NCI-H2107 (cell line): Measurements from ENCODE around the gene ATP6V0A1.
"Not testable (repeated sequence)": the region's sequence is repeated elsewhere in the genome, so short reads cannot be mapped to it uniquely, and the experiment has no call there.

Experiments
- DNase-seq: peaks from one replicate; lab custom pipeline; 2025; lab: John Stamatoyannopoulos, UW

ATP6V0A1 gene

DNA sequence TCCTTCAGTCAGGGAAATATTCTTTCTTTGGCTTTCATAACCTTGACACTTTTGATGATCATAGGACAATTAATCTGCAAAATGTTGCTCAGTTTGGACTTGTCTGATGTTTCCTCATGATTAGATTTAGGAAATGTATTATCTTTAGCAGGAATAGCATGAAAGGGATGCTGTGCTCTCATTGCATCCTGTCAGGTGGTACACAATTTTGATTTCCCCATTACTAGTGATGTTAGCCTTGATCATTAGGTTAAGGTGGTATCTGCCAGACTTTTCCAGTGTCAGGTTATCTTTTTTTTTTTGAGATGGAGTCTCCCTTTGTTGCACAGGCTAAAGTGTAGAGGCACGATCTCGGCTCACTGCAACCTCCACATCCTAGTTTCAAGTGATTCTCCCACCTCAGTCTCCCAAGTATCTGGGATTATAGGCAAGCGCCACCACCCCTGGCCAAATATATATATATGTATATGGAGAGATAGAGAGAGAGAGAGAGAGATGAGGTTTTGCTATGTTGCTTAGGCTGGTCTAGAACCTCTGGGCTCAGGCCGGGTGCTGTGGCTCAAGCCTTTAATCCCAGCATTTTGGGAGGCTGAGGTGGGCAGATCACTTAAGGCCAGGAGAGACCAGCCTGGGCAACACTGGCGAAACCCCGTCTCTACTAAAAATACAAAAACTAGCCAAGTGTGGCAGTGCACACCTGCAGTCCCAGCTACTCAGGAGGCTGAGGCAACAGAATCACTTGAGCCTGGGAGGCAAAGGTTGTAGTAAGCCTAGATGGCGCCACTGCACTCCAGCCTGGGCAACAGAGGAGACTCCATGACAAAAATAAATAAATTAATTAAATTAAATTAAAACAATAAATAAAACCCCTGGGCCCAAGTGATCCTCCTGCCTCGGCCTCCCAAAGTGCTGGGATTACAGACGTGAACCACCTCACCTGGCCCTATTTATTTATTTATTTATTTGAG lies 19.8 kb upstream of the ATP6V0A1 start:
- DNase-seq: no peak

DNA sequence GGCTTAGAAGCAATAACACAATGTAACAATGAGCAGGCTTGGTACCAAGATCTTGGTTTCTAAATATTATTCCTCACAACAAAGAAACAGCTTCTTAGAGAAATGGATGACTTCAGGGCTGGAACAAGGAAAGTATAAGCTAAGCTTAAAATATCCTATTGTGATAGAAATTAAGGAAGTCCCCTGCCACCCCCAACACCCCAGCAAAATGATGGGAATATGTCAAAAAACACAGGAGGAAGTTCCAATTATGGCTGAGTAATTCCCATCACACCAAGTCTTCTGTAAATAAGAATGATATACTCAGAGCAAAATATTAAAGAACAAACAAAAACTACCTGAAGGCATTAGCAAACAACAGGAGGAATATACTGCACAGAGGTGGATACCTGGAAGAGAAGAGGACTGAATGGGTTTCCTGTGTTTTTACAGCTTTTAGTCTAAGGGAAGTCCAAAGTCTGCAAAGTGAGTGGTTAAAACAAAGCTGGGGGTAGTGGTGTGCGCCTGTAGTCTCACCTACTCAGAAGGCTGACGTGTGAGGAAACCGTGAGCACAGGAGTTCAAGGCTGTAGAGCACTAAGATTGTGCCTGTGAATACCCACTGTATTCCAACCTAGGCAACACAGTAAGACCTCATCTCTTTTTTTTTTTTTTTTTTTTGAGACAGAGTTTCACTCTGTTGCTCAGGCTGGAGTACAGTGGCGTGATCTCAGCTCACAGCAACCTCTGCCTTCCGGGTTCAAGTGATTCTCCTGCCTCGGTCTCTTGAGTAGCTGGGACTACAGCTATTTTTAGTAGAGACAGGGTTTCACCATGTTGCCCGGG lies 17.1 kb upstream of the ATP6V0A1 start:
- DNase-seq: no peak

DNA sequence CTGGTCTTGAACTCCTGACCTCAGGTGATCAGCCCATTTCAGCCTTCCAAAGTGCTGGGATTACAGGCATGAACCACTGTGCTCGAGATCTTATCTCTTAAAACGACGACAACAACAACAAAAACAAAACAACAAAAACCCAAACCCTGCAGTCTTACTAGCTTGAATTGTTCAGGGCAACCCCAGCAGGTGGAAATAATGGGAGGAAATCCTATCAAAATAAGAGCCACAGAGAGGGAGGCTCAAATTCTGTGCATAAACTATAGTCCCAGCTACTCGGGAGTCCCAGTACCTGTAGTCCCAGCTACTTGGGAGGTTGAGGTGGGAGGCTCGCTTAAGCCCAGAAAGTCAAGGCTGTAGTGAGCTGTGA lies 16.5 kb upstream of the ATP6V0A1 start:
- no peak for DNase-seq

DNA sequence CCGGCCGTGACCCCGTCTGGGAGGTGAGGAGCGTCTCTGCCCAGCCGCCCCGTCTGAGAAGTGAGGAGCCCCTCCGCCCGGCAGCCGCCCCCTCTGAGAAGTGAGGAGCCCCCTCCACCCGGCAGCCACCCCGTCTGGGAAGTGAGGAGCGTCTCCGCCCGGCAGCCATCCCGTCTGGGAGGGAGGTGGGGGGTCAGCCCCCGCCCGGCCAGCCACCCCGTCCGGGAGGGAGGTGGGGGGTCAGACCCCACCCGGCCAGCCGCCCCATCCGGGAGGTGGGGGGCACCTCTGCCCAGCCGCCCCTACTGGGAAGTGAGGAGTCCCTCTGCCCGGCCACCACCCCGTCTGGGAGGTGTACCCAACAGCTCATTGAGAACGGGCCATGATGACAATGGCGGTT lies 9.5 kb upstream of the ATP6V0A1 start:
- DNase-seq: not testable (repeated sequence)

DNA sequence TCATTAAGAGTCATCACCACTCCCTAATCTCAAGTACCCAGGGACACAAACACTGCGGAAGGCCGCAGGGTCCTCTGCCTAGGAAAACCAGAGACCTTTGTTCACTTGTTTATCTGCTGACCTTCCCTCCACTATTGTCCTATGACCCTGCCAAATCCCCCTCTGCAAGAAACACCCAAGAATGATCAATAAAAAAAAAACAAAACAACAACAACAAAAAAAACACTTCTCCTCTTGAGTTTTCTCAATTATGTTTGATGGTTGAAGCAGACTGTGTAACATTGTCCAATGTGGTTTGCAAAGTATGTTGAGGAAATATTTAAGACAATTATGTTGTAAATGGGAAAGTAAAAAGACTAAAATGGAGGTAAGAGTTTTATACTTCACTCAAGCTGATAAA lies 8.8 kb upstream of the ATP6V0A1 start:
- DNase-seq: not testable (repeated sequence)

DNA sequence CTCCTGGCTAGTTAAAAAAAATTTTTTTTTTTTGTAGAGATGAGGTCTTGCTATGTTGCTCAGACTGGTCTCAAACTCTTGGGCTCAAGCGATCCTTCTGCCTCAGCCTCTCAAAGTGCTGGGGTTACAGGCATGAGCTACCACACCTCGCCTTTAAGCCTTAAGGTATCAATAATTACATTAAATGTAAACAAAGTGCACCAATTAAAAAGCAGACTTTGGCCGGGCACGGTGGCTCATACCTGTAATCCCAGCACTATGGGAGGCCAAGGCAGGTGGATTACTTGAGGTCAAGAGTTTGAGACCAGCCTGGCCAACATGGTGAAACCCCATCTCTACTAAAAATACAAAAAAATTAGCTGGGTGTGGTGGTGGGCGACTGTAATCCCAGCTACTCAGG lies 7.4 kb upstream of the ATP6V0A1 start:
- DNase-seq: not testable (repeated sequence)

DNA sequence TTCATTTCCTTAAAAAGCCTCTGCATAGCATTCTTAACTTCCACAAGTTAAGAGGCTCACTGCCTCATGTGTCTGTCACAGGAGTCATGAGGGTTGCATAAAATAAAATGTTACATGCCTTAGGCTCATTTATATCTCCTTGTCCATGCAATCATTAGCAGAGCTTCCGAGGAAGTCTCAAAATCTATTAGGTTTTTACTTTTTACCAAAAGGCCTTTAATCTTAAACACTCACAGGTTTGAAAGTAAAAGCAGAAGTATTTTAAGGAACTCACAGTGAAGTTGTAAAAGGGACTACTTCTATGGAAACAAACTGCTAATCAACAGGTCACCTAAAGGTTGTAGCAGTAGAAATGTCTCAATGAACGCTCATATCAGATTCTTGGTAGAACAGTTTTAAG lies 5.2 kb upstream of the ATP6V0A1 start:
- no peak for DNase-seq

DNA sequence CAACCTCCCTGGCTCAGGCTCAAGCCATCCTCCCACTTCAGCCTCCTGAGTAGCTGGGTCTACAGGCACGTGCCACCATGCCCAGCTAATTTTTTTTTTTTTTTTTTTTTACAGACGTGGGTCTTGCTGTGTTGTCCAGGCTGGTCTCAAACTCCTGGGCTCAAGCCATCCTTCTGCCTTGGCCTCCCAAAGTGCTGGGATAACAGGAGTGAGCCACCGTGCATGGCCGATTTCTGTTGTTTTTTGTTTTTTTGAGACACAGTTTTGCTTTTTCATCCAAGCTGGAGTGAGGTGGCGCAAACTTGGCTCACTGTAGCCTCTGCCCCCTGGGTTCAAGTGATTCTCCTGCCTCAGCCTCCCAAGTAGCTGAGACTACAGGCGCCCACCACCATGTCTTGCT lies 3.7 kb upstream of the ATP6V0A1 start:
- DNase-seq: not testable (repeated sequence)

DNA sequence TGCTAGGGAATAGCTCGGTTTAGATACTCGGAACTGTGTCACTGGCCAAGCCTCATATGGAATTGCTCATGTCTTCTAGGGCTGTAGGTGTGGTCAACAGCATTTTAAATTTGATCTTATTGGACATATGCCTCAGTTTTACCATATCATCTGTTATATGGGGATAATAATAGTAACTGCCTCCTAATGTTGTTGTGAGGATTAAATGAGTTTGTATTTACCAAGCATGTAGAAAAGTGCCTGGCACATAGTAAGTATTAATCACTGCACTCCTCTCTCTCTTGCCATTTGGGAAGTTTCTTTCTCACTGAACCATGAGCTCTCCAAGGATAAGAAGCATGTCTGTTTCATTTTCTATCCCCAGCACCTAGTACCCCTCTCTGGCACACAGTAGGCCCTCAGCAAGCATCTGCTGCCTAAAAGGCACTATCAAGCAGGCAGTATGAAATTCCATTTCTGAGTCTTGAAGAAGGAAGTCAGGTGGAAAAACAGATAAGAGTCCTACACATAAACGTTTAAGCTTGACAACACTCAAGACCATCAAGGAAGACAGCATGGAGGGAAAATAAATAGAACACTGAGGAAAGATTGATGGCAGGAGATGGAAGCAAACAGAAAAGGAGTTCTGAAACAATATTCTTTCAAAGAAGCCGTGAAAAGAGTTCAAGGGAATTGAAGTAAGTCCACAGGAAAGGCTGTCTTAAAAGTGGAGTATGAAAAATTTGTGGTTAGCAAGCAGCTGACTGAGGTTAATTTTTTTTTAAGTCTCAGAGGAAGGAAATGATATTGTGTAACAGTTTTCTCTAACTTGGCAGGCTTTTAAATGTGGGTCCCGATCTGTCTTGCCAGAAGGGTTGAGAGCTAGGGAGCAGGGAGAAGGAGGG lies 2.2 kb upstream of the ATP6V0A1 start:
- DNase-seq: no peak

DNA sequence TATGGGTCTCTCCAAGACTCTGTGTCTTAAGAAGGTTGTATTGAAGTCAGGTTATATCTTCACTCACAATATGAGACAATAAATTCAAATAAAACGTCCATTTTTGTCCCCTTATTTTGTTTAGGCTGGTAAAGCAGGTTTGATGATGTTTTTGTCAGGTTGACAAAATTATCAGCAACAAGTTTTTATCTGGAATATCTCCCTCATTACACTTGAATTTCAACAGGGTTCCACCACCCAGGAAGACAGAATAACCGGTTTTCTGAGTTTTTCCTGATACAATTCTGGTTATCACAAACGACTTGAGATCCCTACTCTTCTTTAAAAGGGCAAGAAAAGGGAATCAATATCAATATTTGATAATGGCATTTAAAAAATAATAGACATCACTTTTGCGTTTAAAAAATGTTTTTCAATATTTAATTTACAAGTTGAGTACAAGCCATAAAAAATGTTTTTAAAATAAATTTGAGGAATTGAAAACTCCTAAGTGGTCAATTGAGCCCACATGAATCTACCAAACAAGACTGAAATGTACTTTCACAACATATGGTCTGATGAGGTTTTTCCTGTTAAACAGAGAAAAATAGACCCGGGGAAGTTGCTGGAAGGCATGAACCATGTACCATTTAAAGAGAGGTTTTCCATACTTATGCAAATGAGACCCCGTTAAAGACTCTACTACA lies 1.4 kb upstream of the ATP6V0A1 start:
- DNase-seq: no peak

DNA sequence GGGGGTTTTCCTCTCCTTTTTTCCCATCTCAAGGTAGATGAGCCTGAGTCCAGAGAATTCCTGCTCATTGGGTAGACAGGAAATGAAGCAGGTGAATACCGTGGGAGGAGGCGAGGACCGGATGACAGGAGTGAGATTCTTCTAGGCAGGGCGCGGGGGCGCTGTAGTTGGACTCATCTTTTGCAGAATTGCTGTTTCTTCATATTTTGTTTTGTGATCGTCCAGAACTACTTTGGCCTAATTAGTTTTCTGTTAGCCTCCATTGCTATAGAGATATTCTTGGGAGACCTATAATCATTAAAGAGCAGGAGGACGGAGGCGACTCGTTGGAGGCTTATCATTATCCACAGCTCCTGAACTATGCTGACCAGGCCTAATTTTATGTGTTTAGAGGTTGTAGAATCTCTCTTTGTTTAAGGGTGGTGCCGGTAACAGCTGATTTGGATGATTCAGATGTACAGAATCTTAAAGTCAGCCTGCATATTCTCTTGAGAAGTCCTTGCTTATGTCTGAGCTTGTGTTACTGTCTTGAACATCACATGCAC lies 650 bp downstream of the ATP6V0A1 start:
- DNase-seq: no peak

DNA sequence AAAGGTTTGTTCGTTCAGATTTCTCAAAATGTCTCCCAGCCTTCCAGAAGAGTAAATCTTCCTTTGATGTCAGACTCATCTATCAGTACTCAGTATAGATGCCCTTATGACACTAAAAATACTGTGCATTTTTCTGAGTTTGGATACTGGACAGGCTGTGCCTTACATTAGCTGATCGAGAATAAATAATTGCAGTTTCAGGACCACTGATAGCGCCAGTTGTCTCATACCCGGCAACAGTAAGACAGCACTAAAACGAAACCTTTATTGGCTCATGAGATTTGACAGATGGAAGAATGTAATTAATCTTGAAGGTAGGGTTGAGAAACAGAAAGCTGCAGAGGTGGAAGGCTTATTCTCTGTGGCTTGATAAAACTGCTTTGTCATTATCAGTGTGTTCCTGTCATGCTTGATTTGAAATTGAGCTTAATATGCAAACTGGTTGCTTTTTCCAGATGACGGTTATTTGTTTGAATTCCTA lies 1.2 kb downstream of the ATP6V0A1 start:
- DNase-seq: no peak

DNA sequence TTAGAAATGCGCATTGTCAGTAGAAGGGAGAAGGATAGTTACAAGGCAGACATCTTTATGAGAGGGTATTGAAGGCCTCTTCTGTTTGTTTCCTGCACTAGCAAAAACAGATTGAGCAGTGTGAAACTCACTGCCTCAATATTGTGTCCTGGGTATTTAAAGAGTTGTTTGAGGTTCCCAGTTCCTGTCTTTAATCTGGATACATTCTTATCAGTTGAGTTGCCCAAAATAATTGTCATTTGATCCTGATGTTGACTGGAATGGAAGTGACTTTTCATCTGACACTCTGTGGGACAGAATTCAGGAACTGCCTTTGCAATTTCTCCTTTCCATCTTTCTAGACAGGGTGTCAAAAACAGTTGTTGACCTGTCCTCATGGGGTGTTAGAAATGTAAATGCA lies 1.7 kb downstream of the ATP6V0A1 start:
- DNase-seq: no peak

DNA sequence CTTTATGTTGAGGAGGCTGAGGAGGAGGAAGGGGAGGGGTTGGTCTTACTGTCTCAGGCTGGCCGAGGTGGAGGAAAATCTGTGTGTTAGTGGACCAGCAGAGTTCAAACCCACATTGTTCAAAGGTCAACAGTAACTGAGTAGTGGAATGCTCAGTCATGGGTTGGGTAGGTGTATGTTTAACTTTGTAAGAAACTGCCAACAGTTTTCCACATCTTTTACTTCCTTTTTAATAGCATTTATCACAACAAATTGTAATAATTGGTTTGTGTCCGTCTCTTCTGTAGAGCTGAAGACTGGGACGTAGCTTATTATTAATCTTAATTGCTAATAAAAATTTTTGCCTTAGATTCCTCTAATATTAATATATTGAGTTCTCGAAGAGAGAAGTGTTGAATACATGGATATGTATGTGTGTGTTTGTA lies 5.3 kb downstream of the ATP6V0A1 start:
- no peak for DNase-seq

DNA sequence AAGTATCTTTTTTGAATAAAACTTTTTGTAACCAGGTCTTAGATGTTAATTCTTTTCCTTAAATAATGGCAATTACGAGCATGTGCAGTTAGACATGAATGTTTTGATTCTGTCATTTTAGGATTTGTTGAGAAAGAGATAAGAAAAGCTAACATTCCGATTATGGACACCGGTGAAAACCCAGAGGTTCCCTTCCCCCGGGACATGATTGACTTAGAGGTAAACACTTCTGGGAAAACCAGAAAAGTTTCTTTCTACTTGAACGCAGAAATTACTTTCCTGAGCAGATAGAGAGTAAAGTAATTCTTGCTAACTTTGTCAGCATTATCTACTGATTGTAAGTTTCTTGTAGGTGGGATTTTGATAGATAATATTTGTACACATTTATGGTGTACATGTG lies 9.2 kb downstream of the ATP6V0A1 start:
- no peak for DNase-seq

DNA sequence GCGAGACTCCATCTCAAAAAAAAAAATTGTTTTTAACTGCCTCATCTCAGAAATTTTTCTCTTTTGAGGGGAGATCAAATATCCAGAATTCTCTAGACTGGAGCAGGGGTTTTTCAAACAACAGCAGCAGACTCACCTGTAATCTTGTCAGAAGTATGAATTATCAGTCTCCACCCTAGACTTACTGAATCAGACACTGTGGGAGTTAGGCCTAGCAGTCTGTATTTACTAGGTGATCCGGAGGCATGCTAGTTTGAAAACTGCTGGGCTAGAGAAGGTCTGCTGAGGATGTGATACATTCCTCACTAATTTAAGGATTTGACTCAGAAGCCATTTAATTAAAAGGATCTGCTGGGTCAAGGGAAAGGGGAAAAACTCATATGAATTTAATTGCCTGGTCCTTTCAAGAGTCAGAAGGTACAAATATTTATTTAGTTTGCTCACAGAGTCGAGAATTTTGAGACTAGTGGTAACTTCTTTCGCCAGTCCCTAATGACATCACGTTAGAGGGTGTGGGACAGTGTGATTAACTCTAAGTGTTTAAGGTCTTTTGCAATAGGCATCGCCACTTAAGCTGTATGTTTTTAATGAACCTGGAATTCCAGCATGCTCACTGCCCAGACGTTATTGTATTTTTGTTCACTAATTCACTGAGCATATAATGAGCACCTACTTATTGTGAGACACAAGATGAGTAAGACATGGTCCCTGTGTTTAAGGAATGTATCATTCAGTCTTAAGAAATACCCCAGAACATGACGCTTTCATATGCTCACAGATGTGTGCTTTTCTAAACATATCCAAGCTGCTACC lies 14.2 kb downstream of the ATP6V0A1 start:
- no peak for DNase-seq

DNA sequence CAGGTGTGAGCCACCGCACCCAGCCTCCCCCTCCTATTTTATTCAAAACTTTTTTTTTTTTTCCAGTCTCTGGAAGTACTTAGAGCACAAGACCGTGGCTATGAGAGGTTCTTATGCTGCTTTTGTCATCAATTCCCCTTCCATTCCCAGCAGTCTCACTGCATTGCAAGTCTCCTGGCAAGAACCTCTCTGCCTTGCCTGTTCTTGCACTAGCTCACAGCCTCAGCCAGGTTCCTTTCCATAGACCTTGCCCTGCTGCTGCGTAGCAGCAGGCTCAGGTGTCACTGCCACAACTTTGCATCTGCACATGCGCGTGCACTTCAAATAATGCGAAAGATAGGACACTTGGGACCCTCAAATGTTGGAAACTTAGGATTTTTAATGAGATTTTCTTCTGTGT lies 15.6 kb downstream of the ATP6V0A1 start:
- DNase-seq: no peak

DNA sequence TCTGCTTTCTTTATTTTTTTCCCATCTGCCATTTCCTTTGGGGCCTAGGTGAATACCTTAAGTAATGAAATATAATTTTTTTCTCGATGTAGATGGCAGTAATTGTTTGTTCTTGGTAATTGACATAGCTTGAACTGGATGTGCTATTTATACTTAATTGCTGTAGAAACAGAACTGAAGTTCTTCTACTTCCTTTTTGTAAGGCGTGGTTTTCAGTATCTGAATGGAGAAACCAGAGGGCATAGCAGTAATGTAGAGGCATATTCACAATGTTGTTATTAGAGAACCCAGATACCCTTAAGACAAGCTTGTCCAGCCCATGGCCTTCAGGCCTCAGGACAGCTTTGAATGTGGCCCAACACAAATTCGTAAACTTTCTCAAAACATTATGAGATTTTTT lies 16.4 kb downstream of the ATP6V0A1 start:
- DNase-seq: no peak

DNA sequence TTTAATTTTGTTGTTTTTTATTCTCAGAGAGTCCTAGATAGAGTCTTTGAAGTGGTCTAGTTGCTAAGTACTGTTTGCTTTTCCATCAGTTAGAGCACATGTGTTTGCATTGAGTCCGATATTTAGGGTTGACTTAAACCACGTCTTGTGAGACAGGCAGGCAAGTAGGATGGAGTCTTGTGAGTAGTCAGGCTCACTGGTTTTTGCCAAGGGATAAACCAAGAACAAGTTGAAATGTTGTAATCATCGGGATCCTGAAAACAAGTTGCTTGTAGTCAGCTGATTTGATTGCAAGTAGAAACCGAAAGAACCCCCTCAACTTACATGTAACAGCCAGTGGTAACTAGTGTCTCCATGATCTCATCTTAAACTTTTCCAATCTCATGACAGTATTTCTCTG lies 17.2 kb downstream of the ATP6V0A1 start:
- DNase-seq: no peak

DNA sequence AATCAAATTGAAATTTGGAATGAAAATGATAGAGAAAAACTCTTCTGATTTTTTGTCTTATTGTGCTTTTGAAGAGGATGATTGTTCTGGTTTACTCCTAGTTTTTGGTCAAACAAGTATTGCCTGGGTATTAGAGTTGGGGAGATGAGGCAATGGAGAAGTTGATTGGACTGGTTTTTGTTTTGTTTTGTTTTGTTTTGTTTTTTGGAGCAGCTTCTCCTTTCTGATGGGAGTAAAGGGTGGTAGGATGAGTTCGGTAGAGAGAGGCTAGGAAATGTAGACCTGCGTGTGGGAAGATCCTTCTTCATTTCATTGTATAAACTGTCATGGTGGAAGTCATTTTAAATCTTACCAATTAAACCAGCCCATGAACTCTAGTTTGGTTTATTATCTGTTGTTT lies 17.7 kb downstream of the ATP6V0A1 start:
- DNase-seq: no peak
